Adrenal gland (tissue), 5 donors: Measurements from ENCODE around the gene TXNRD2.

Source experiments
- POLR2A ChIP-seq, 2 donors: fragments of 450-650 bp; IDR thresholded peaks; one replicate each; pipeline ENCODE4 v1.6.1; 2017; ENCODE audit warnings: antibody characterized with exemption in 2 of 2, mild to moderate bottlenecking in 2 of 2, moderate library complexity in 1 of 2
- TF ChIP-seq, protein P1 (sequence below), 6 experiments: fragments of 450-650 bp in 4 of 6; fragments of 200-600 bp in 2 of 6; sonication (generic) in 1 of 6; IDR thresholded peaks; 1 replicate in 5 of 6; 2 replicates in 1 of 6; pipeline versions ENCODE4 v1.5.1 to v1.8.0; 2016 to 2021; ENCODE audit warnings: antibody characterized with exemption in 6 of 6, mild to moderate bottlenecking in 2 of 6, moderate library complexity in 1 of 6
- donor health status: DM: no; HTN: no; CAD: no.

DNA sequence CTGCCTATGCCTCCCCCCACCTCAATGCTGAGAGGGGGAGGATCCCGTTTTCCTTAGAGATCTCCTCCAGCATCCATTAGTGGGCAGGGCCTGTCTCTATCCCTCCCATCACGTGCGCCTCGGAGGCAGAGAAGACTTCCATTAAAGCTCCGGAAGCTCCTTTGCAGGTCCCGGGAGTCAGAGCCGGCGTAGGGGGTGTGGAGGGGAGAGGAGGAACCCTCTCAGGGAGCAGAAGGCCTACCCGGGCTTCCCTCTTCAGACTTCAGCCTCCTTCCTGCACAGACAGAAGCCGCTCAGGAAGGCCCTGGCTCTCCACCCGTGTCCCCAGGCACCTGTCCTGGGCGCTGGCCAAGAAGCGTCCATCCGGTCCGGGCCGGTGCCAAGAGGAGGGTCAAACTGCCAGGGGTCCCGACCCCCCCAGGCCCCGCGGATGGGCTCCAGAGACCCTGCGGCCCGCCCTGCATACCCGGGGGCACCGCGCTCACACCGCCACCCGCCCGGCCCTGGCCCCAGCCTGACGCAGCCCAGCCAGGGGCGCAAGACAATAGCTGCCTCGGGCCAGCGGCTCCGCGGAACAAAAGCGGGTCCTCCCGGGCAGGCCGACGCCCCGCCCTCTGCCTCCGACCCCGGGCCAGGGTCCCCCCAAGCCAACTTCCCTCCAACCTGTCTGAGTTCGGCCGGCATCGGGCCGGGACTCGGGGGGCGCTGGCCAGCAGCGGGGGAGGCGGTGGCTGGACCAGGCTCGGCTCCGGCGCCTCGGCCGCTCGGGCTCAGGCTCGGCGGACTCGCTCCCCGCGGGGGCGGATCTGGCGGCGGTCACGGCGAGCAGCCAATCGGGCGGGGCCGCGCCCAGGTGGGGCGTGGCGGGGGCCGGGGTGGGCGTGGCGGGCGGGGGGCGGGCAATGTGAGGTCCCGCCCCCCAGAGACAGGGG lies 45.1 kb upstream of the TXNRD2 start:
- TF ChIP-seq, protein P1, sequence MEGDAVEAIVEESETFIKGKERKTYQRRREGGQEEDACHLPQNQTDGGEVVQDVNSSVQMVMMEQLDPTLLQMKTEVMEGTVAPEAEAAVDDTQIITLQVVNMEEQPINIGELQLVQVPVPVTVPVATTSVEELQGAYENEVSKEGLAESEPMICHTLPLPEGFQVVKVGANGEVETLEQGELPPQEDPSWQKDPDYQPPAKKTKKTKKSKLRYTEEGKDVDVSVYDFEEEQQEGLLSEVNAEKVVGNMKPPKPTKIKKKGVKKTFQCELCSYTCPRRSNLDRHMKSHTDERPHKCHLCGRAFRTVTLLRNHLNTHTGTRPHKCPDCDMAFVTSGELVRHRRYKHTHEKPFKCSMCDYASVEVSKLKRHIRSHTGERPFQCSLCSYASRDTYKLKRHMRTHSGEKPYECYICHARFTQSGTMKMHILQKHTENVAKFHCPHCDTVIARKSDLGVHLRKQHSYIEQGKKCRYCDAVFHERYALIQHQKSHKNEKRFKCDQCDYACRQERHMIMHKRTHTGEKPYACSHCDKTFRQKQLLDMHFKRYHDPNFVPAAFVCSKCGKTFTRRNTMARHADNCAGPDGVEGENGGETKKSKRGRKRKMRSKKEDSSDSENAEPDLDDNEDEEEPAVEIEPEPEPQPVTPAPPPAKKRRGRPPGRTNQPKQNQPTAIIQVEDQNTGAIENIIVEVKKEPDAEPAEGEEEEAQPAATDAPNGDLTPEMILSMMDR (IDR thresholded peaks at IDR 0.05) = no peak
- peak; percentile 68 to 76 for TF ChIP-seq POLR2A (IDR thresholded peaks at IDR 0.05)
